IPS-NIHi7 (cell line): Measurements from ENCODE around the gene SPATA31C1.
"Not testable (repeated sequence)": the region's sequence is repeated elsewhere in the genome, so short reads cannot be mapped to it uniquely, and the experiment has no call there.

Experiments used
- DNase-seq: peaks from one replicate; pipeline ENCODE4 v3.0.0; 2012; ENCODE audit warnings: mixed read lengths; ENCODE audit errors: extremely low spot score

The SPATA31C1 gene

DNA sequence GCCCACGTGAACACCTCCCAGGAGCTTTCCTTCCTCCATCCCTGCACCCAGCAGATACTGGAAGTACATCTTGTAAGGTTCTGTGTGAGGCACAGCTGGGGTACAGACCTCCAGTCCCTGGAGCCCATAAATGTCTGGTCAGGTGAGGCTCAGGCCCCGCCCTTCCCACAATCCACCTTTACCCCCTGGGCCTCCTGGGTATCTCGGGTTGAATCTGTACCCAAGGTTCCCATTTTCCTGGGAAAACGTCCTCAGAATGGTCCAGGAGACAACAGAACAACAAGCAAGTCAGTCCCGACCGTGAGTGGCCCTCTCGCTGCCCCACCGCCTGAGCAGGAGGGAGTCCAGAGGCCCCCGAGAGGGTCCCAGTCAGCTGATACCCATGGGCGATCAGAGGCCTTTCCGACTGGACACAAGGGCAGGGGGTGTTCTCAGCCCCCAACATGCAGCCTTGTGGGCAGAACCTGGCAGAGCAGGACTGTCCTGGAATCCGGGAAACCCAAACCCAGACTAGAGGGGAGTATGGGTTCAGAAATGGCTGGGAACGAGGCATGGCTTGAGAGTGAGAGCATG is 30.7 kb upstream of the SPATA31C1 start:
- peak; percentile 5 for DNase-seq

DNA sequence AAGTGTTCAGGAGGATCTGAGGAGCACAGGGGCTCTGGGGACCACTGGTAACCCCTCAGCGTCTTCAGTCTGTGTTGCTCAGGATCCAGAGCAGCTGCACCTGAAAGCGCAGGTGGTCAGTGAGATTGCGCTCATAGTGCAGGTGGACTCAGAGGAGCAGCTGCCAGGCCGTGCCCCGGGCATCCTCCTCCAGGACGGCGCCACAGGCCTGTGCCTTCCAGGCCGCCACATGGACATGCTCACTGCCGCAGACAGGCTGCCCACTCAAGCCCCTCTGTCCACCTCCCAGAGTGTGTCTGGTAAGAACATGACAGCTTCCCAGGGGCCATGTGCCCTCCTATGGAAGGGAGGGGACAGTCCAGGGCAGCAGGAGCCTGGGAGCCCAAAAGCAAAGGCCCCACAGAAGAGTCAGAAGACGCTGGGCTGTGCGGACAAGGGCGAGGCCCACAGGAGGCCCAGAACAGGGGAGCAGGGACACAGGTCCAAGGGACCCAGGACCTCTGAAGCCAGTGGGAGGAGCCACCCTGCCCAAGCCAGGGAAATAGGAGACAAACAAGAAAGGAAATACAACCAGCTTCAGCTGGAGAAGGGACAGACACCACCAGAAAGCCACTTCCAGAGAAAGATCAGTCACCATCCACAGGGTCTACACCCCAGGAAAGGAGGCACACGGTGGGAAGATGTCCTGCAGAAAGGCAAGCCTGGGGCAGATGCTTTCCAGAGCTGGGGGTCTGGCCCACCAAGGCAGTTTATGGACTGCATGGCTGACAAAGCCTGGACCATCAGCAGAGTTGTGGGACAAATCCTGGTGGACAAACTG is 29.9 kb upstream of the SPATA31C1 start:
- peak; percentile 3 for DNase-seq

DNA sequence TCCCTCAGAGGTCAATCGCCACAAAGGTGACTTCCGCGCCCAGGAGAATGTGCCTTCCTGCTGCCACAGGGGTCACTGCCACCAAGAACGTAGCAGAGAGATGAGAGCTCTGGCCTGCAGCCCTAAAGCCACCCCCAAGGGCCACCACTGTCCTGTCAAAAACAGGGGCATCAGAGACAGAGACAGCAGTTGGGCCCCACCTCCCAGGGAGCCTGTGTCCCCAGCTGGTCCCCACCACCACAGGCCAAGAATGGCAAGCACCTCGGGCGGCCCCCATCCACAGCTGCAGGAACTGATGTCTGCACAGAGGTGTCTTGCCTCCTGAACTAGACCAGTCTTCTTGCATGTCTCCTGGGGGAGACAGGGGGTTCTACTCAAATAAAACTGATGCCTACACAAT is 29.3 kb upstream of the SPATA31C1 start:
- no peak for DNase-seq

DNA sequence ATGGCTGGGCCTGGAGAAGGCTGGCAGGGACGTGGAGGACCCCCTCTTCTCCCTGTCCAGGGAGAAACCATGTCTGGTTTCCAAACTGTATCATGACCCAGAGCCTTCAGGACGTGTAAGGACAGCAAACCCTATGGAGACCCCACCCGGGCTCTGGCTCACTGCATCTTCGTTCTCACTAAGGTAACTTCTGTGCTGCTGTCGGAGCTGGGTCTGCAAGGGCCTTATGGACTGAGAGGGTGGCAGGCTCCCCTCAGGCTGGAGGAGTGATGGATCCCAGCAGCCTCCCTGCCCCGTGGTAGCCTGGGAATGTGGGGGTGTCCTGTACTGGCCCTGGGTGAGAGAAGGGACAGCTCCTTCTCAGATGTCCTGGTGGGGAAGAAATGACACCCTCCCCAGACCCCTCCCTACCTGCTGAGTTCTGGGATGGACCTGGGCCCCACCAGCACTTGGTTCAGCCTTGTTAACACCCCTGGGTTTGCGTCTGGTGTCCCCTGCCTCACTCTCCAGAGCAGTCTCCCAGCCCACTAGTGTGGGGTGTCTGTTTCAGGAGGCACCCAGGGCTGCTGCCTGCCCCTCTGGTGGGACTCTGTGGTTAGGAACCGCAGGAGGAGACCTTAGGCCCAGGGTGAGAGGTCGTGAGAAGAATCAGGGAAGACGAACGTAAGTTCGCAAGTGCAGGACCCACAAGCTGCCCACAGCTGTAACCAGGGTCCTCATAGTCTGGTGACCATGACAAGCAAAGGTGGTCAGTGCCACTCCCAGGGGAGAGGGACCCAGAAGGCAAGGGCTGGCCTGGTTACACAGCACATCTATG is 28.5 kb upstream of the SPATA31C1 start:
- peak; percentile 4 for DNase-seq

DNA sequence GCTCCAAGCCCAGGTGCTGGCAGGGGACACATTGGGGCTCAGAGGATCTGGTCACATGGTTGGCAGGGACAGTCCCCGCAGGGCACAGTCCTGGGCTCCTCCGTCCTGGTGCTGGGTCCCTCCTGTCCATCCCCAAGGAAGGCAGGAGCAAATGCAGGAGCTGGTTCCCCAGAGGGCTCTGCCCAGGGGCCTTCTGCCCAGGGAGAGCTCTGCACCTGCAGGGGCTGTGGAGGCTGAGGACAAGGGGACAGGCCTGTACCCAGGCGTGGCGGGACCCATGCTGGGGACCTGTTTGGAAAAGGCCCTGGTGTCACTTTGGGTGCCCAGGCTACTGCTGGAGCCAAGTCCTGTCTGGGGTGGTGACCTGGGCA is 27.9 kb upstream of the SPATA31C1 start:
- no peak for DNase-seq

DNA sequence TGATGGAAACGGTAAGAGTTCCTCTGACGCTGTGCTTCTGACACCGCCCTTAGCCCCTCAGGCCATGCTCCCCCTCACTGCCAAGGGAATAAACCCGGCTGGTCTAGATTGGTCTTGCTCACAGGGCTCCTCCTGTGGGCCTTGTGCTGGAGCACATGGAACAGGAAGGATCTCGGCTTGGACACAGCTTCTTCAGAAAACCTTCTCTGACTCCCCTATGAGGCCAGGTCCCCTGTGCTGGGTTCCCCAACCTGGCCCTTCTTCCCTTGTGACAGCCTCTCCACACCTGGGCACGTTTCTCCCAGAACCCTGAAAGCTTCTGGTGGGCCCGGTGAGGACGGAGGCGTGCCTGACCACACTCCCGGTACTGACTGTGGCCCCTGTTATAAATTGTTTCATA is 26.9 kb upstream of the SPATA31C1 start:
- peak; percentile 13 for DNase-seq

DNA sequence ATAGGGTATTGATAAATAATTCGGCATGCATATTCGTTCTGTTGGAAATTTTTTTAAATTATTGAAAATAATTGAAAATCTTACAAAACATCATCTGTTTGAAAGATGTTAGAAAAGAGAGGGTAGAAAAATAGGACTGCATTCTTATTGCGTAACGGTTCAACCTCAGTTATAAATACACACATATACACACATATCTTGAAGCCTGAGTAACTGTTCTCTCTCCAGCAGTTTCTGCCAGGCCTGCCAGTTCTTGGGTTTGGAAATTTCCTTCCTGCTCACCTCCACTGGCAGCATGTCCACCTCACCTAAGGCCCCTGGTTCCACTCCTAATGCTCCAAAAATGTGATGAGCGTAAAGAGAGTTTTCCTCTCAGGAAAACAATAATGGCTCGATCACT is 26.0 kb upstream of the SPATA31C1 start:
- DNase-seq: no peak

DNA sequence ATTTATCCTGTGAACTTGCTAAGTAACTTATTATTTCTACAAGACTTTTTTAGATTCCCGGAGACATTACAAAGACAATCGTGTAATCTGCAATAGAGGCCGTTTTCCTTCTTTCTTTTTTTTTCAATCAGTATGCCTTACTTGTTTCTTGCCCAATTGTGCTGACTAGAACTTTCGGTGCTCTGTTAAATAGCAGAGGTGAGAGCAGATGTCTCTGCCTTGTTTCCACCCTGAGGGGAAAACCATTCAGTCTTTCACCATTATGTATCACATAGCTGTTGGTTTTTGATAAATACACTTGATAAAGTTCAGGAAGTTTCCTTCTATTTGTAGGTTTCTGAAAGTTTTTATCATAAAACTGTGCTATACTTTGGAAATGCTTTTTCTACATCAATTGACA is 24.8 kb upstream of the SPATA31C1 start:
- DNase-seq: no peak

DNA sequence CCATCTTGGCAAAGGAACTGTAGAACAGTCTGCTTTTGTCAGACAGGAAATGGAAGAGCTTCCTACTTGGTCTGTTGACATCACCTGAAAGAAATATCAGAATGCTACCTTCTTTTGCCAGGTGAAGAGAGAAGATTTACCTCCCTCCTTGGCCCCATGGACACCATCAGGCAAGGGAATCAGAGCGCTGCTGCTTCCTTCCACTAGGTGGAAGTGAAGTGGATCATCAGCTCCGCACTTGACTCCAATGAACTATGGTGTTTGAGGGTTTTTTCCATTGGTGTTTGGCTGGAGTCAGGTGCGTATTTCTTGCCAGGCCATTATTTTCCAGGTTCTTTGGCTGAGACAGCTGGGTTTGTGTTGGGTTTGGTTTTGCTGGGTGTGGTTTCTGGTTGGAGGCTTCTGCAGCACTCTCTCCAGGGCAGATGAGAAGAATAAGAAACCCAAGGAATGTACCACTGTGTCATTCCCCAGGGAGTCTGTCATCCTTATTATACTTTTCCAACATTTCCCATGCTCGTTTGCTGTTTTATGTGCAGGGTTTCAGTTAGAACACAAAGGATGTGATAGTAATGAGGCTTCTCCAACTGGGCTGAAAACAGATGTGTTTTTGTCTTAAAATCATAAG is 22.6 kb upstream of the SPATA31C1 start:
- peak; percentile 60 for DNase-seq

DNA sequence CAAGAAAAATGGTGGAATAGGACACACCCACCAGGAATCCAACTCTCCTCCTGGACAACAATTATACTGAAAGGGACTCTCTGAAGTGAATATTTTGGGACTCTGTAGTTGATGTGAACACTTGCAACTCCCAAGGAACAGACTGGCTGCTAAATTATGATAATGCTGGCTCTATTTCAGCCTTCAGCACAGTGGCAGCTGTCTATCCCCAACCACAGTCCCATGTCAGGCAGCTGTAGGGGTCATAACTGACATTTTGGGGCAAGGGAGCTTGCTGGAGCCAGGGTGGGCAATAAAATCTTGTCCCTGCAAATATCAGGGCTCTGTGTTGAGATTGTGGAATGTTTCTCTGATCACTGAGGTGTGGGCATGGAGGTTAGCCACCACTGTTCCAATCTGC is 20.9 kb upstream of the SPATA31C1 start:
- no peak for DNase-seq

DNA sequence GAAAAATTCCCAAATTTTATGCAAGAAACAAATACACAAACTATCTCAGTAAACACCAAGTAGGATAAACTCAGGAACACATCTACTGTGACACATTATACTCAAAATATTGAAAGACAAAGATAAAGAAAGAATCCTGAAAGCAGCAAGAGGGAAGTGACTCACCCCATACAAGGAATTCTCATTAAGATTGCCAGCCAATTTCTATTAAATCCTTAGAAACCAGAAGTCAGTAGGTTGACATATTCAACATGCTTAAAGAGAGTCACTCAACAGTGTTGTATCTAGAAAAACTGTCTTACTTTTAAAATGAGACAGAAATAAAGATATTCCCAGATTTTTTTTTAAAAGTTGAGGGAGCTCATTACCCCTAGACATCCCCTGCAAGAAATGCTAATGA is 19.6 kb upstream of the SPATA31C1 start:
- DNase-seq: no peak

DNA sequence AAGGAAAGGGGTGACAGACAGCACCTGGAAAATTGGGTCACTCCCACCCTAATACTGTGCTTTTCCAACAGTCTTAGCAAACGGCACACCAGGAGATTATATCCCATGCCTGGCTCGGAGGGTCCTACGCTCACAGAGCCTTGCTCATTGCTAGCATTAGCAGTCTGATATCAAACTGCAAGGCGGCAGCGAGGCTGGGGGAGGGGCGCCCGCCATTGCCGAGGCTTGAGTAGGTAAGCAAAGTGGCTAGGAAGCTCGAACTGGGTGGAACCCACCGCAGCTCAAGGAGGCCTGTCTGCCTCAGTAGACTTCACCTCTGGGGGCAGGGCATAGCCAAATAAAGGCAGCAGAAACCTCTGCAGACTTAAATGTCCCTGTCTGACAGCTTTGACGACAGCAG is 15.4 kb upstream of the SPATA31C1 start:
- not testable (repeated sequence) for DNase-seq

DNA sequence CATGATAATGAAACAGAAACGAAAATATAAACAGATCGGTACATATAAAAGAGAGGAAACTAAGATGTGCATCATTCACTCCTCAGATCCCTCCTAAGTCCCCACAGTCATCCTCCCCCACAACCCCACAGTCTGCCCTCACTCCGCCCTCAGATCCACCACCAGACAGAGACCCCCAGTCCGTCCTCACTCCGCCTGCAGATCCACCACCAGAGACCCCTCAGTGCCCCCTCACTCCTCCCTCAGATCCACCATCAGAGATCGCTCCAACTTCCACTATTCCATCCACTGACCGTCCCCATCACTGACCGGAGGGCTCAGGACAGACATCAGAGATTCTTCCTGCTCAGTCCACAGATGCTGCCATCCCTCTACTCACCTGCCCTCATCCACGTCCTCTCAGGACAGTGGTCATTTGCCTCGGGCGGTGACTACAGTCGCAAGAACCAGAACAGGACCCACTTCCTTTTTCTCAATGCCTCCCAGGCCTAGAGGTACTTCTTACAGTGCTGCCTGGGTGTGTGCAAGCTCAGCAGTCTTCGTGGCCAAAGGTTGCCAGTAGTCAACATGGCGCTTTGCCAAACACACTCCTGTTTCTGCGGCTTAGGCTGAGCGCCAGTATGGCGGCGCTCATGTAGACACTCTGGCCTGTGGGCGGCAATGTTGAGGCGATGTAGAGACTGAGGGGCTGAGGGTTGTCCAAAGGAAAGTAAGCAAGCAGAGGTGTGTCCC is 8.3 kb upstream of the SPATA31C1 start:
- no peak for DNase-seq

DNA sequence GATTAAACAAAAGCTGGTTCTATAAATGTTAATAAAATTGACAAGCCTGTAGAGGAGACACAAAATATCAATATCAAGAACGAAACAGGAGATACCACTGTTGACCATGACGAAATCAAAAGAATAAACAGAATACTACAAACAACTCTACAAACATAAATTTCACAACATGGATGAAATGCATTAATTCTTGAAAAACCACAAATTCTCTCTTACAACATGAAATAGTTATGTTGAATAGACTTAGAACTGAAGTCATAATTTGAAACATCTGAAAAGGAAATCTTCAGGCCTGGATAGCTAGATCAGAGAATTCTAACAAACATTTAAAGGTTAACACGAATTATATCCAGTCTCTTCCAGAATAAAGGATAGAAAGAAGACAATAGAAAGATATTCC is 6.9 kb upstream of the SPATA31C1 start:
- no peak for DNase-seq

DNA sequence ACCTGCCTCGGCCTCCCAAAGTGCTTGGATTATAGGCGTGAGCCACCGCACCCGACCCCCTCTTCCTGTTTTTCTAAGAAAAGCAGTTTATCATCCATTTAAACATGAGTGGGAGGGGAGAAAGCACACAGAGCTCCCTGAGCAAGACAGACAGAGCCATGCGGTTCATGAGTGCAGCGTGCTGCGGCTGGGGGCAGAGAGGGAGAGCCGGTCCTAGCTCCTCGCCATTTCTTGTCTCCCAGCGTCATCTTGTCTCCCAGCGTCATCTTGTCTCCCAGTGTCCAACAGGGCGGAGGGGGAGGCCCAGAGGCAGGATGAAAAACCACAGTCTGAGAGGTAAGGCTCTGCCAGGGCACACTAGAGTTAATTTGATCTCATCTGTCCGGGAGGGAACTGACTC is 1.3 kb downstream of the SPATA31C1 start:
- not testable (repeated sequence) for DNase-seq

DNA sequence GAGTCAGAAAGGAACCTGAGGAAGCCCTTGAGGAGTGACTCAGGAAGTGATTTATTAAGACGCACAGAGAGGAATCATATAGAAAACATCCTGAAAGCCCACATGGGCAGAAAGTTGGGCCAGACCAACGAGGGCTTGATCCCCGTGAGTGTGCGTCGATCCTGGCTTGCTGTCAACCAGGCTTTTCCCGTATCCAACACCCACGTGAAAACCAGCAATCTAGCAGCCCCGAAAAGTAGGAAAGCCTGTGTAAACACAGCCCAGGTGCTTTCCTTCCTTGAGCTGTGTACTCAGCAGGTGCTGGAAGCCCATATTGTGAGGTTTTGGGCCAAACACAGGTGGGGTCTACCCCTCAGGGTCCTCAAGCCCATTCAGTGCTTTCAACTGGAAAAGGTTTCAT is 3.8 kb downstream of the SPATA31C1 start:
- not testable (repeated sequence) for DNase-seq

DNA sequence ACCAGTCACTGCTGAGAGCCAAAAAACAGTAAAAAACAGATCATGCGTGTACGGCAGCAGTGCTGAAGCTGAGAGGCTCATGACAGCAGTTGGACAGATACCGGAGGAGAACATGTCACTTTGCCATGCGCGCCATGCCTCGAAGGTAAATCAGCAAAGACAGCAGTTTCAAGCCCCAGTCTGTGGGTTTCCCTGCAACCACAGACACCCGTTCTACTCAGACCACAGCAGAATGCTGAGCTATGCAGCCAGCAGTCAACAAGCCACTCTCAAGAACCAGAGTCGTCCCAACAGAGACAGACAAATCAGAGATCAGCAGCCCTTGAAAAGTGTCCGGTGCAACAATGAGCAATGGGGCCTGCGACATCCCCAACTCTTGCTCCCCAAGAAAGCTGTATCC is 5.2 kb downstream of the SPATA31C1 start:
- not testable (repeated sequence) for DNase-seq

DNA sequence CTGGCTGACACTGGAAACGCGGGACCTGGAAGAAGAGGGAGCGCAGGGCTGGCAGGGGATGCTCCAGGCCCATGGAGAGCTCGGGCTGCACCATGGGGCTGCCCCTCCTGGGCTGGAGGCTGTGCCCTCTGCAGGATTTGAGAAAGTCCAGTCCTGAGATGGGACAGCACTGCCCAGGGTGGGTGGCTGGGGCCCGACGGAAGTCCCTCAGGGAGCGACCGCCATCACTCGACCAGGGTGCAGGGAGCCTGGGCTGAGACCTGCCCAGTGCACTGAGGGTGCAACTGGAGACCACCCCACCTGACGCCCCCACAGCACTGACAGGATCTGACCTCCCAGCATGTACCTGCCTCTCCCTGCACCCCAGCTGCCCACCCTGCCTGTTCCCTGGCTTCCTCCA is 7.1 kb downstream of the SPATA31C1 start:
- DNase-seq: not testable (repeated sequence)

DNA sequence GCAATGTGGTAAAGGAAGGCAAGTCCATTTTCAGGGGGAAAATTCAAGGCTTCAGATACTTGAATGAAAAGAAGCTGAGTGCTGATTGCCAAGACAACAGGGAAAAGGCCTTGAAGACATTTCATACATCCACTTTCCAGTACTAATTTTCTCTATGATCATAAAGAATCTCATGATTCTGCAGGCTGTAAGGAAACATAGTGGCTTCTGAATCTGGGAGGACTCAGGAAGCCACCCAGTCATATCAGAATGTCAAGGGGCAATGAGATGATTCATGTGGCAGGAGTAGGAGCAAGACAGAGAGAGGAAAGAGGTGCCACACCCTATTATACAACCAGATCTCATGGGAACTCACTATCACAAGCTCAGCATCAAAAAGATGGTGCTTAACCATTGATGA is 11.4 kb downstream of the SPATA31C1 start:
- DNase-seq: not testable (repeated sequence)

DNA sequence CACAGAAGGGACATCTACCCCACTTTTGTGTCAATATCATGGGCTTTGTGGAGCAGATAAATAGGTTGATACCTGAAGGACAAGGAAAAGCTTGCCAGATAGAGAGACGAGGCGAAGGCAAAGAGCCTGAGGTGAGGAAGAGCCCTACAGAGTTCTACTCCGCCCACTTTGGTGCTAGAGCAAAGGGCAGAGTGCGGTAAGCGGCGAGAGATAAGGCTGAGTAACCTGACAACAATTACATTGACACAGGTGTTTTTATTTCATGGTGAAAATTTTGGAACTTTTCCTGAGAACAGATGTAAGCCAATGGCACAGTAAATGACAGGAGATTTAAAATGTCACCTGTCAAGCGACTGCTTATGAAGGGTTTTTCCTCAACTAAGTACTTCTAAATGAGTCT is 16.7 kb downstream of the SPATA31C1 start:
- not testable (repeated sequence) for DNase-seq

DNA sequence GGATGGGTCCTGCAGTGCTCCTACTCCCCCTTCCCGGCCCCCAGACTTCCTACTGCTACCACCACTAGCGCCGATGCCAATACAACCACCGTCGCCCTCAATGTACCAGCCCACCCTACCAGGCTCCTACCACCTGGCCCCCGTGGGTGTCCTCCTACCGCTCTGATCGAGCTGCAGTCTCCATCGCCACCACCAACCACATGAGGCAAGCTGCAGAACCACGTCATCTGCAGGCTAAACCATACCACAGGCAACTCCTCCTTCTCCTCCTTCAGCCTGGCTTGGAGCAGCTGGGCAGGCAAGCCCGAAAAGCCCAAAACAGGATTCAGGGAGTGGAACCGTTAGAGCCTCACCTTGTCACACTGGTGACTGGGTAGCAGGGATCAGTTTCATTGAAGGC is 19.6 kb downstream of the SPATA31C1 start:
- not testable (repeated sequence) for DNase-seq

DNA sequence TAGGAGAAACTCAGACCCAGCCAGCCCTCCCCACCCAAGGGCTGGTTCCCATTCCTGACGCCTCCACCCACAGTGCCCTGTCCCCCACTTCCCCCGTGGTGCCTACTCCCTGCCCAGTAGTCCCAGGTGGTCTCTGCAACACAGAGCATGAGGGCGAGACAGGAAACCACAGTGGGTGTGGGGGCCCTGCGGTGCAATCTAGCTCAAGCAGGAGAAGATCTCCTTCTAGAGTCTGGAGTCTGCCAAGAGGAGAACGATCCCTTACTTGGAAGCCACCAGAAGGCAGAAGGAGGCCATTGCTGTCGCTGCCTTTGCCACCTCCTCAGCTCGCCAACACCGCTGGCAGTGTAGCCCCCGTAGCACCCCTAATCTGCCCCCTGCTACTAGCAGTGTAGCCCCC is 20.2 kb downstream of the SPATA31C1 start:
- not testable (repeated sequence) for DNase-seq
